ENCODE results near the gene UBA52.
"Not testable (repeated sequence)": the region's sequence is repeated elsewhere in the genome, so short reads cannot be mapped to it uniquely, and the experiment has no call there.

UBA52 gene

DNA sequence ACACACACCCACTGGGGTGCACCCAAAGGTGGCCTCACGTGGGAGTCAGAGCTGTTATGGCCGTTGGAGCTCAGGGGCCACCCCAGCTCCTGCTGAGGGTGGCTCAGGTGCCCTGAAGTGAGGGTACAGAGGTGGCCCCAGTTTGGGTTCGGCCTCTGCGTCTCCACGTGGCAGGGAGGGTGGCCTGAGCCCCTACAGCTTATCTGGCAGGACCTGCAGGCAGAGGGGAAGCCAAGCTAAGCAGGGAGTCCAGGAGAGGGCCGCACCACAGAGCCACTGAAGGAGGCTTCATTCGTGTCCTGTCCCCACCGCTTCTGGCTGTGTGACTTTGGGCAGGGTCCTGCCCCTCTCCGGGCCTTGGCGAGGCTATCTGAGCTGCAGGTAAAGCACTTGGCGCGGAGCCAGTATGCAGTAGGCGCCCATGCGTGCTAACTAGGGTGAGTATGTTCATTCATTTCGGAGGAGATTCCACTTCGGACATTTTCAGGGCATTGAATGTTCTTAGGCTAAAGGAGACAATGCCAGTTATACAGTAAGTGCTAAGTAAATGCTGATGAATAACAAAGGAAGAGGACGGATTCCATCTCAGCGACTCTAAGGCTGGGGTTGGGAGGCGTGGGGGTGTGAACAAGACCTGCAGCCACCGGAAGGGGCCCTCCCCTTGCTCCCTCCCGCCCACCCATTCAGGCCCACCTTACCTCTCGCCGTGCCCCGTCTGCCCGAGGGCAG, 21.9 kb downstream of the UBA52 start:
- DNase-seq = no peak

DNA sequence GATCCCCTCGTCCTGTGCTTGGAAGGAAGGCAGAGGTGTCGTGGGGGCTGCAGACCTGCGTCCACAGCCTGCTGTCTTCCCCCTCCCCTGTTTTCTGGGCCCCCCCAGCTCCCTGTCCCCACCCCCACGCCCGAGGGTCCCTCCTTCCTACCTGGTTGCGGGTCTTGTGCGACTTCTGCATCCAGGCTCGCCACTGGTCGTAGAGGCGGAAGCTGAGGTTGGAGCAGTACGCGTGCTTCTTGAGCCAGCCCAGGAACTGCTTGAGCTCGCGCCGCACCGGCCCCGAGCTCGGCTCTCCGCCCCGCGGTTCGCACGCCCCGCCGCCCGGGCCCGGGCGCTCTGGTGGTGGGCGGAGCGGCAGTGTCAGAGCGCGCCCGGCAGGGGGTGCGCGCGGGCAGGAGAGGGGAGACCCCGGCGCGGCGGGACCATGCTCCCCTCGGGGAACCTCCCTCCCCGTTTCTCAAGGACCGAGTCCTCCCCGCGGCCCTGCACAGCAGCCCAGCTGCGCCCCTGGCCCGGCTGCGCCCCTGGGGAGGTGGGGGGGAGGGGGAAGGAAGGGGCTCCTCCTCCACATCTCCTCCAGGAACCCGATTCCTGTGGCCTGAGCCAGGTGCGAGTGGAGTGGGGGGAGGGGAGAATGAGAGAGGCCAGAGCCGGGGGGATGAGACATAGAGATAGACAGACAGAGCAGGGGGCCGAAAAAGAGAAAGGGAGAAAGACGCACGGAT, 22.6 kb downstream of the UBA52 start:
- peak; percentile 82 for DNase-seq

DNA sequence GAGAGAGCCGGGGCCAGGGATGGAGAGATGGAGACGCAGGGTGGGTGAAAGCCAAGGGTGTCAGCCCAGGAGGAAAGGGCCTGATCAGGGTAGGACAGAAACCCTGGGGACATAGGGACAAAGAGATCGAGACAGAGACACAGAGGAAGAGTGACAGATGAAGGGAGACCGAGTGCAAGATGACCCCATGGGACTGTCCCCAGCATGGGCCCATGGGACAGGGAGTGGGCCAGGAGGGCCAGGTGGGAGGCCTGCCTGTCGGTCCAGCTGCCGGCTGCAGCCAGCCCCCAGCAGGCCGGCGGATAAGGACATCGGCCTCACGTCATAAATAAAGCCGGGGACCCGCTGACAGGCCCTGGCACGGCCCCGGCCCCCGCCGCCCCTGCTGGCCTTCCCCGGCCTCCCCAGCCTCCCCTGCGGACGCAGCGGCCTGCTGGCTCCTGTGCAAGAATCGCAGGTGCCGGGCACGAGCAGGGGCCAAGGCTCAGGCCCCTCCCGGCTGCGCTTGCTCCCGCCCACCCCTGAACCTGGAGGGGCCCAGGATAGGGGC, 23.2 kb downstream of the UBA52 start:
- DNase-seq = no peak

DNA sequence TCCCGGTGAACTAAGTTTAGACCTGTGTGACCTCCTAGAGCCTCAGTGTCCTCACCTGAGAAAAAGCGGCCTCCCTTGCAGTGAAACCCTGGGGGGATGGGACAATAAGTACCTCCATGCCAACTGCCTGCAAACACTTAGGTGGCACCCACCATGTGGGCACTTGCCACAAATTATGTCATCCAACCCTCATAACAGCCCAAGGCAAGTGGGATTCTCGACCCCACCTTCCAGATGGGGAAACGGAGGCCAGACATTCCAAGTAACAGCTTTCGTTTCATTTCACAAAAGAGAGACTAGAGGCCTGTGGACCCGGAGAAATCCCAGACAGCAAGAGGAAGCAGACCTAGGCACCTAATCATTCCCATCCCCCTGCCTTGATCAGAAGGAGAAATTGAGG, 23.8 kb downstream of the UBA52 start:
- DNase-seq = no peak

DNA sequence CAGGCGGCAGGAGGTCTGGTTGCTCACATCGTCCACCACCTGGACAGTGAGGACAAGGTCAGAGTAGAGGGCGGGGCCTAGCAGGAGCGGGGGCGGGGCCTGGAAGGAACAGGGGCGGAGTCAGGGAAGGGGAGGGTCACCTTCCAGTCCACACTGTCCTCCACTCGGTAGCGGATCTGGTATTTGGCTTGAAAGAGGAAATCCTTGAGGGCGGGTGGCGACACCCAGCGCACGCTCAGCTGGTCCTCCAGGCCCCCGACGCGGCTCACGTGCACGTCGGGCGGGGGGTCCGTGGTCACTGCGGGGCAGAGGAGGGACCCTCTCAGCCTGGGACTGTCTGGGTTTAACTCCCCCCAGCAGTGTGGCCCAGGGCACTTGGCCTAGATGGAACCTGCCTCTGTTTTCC, 25.1 kb downstream of the UBA52 start:
- DNase-seq = no peak

DNA sequence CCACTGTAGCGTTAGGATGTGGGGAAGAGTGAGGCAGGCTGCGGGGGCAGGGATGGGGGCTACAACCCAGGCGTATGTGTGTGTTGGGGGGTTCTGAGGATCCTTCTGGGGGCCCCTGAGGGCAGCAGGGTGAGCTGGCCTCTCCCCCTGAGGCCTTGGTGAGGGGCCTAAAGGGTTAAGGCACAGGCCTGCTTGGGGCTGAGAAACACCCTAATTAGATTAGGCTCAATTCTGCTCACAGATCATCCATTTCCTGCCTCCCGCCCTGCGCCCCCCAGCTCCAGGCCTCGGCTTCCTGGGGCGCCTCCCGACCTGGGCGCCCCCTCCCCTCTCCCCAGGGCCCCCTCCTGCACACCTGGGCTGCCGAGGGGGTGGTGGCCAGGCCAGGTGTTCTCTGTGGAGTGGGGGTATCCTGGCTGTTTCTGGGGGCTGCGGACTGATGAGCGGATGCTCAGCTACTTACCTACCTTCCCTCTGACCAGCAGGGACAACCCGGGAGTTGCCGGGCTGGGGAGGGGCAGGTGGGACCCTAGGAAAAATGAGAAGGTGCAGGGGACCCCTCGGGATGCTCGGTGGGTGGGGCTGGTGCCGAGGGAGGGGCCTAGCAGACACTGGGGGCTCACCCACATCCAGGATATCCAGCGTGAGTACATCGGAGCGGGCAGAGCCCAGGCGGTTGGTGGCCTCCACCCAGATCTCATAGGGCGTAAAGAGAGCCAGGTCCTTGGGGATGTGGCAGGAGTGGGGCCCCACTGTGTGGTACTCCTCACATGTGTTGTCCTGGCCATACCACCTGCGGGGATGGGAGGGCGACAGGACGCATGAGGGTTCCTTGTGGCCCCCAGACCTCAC, 26.4 kb downstream of the UBA52 start:
- DNase-seq = no peak

DNA sequence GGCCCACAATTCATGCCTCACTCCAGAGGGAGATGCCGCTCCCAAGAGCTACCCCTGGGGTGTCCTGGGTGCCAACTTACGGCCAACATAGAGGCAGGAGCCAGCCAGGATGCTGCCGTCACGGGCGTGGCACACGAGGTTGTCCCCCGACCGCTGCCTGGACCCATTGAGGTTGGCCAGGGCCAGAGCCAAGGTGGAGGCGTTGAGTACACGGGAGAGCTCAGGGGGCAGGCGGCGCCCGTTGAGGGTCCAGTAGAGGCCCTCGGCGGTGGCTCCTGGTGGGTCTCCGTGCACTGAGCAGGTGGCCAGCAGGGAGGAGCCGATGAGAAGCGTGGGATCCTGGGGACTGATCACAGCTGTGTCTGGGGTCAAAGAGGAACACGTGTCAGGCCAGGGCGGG, 27.8 kb downstream of the UBA52 start:
- DNase-seq = no peak

DNA sequence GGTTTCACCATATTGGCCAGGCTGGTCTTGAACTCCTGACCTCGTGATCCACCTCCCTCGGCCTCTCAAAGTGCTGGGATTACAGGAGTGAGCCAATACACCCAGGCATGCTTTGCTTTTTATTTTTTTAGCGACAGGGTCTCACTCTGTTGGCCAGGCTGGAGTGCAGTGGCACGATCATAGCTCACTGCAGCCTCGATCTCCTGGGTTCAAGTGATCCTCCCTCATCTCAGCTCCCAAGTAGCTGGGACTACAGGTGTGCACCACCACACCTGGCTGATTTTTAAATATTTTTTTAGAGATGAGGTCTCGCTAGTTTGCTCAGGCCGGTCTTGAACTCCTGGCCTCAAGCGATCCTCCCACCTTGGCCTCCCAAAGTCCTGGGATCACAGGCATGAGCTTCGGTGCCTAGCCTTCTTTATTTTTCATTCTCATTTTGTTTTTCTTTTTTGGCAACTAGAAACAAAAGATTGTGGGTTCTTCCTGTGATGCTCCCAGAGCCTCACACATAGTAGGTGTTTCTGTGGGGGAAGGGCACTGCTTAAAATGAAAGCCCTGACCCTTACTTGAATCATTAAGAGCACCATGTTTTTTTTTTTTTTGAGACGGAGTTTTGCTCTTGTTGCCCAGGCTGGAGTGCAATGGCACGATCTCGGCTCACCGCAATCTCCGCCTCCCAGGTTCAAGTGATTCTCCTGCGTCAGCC, 29.2 kb downstream of the UBA52 start:
- not testable (repeated sequence) for DNase-seq

DNA sequence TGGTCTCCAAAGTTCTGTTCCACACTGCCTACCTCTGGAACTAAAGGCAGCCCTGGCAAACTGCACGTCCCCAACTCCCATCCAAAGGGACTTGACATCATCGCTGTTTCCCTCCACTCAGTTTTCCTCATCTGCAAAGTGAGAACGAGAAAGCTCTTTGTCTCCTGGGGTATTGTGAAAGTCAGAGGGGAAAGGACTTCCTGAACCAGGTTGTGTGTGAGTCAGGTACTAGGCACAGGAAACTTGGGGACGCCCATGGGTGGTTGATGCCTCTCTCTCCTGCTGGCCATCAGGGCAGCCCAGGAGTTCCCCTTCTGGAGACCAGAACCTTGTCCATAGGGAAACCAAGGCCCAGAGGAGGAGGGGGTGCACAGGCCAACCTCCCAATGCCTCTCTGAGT, 30.2 kb downstream of the UBA52 start:
- no peak for DNase-seq

DNA sequence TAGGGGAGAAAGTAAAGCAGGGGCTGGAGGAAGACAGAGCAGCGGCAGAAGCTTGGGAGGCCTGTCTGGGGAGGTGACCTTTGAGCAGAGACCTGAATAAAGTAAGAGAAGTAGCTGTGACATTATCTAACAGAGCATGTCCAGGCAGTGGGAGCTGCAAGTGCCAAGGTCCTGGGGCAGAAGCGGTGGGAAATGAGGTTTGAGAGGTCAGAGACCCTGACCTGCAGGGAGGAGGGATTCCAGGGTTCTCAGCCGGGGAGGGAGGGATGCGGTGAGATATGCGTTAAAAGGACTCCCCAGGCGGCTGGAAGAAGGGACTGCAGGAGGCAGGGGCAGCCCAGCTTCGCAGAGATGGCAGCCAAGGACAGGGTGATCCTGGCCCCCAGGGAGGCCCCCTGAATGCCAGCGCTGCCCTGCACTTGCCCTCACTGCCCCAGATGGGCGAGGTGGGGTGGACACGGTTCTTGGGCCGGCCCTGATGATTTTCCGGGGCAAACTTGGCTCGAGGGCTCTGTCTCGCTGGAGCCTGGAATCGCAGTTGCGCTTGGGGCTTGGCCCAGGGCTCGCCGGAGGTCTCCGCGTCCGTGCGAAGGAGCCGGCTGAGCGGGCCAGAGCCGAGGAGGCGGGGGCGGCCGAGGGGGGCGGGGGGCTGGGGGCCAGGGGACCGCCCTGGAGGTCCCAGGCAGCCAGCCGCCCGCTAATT, 31.7 kb downstream of the UBA52 start:
- no peak for DNase-seq

DNA sequence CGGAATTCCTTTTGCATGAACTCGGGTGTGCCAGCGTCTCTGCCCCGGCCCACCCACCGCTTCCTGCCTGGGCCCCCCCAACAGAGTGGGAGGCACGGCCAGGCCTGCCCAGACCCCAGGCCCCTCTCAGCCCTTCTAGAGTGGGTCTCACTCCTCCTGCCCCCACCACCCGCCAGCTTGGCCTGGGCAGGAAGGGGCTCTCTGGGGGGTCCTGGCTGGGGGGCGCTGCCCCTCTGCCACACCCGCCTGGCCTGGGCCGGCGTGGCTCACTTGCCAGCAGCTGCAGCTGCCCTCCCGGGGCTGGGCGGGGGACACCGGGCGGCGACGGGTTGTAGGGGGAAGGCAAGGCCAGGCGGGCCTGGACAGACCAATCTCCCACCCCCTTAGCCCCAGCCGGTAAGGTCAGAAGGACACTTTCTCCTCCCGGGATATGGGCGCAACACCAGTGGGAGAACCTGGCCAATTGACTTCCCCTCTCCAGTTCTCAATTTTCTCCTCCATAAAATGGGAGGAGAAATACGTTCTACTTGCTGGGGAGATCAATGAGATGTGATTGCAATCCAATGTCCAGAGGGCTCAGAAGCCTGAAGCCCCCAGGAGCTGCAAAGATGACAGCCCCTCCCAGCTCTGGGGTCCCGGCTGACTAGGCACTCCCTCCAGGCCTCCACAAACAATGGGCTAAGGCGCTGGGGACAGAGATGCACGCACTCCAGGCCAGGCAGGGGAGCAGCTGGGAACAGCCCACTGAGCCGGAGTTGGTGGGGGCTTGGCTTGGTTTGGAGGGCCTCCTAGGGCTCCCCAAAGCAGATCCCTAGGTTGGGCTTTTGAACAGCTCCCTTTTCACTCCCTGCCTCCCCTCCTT, 32.5 kb downstream of the UBA52 start:
- DNase-seq = no peak

DNA sequence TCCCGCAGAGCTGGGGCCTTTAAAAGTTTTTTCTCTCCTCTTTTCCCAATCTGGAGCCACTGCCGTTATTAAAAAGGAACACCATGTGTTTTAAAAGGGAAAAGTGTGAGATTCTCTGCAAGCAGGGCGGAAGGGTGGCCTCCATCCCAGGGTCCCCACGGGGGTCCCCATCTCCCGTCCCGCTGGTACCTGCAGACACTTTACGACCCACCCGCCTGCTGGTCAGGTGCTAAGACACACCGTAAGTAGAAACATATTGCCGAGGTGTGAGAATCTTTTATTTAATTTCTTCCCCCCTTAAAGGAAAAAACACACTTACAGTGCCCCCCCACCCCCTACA, 33.1 kb downstream of the UBA52 start:
- DNase-seq = no peak

DNA sequence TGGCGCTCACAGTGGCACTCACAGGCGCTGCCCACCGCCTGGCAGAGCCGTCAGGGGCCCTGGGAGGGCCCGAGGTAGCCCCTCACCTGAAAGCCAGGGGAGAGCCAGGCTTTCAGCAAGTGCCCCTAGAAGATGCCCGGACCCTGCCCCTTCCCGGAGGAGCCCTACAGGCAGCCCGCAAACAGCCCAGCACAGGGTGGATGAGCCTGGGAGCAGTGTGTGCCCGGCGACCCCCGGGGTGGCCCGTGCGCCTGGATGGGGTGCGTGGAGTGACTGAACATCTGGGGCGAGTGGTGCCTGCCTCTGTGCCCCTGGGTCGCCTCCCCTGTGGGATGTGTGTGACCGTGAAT, 33.5 kb downstream of the UBA52 start:
- no peak for DNase-seq

DNA sequence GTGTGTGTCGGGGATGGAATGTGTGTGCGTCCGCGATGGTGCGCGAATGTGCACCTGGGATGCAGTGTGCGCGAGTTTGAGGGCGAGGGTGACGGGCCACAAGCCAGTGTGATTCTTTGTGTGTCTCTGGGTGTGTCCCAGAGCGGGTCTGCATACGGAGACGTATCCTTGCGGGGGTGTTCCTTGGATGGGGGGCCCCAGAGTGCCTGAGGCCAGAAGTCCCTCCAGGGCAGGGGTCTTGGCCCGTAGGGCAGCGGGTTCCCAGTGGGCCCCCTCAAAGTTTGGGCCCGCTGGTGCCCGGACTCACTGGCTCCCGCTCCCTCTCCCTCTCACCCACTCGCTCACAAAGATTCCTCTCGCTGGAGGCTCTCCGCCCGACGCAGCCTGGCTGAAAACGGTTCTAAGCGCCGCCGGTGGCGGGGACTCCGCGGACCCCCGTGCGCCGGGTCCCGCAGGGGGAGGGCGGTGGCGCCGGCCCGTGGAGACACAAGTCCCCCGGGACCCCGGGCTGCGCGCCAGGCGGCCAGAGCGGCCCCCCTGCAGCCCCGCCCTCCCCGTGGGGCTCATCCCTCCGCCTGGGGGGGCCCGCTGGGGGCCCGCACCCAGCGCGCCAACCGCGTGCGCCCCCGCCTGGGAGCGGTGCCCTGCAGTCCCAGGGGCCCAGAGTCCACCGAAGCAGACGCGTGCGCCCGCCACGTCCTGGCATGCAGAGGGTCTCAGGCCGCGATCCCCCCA, 34.1 kb downstream of the UBA52 start:
- DNase-seq = no peak

DNA sequence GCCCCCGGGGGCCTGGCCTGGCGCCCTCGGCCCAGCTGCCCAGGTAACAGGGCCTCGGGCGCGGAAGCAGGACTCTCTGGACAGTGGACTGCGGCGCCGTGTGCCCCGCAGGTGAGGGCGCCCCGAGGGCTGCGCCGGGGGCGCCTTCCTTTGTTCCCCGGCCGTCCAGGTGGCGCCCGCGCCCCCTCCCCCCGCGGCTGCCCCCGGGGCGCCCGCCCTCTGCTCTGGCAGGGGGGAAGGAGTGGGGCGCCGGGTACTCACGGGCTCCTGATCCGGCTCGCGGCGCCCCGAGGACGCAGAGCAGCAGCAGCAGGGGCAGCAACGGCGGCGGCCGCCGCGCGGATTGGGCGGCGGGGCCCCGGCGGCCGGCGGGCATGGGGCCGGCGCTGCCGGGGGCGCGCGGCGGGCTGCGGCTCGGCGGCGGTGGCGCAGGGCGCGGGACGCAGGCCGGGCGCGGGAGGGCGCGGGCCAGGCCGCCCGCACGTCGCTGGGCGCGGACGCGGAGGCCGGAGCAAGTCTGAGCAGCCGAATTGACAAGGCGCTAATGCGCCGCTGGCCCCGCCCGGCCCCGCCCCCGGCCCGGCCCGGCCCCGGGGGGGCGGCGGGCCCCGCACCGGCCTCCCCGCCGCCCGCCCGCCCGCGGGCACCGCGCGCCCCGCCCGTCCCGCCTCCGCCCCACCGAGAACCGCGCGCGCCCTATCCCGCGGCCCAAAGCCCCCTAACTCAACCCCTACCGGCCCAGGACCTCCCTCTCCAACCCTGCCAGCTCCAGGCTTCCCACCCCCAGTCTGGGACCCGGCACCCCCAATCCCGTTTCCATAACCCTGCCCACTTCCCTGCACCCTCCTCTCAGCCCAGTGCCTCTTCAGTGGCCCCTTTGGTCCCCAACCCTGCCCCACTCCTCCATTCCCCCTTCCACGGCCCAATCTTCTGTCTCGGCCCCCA, 34.9 kb downstream of the UBA52 start, which contains the start of gene CRLF1:
Gene CRLF1, minus strand, starts transcription at position 519 of the 945 bp plus-strand sequence. Its CDS starts 143 bp downstream, at position 376.
- DNase-seq = no peak

DNA sequence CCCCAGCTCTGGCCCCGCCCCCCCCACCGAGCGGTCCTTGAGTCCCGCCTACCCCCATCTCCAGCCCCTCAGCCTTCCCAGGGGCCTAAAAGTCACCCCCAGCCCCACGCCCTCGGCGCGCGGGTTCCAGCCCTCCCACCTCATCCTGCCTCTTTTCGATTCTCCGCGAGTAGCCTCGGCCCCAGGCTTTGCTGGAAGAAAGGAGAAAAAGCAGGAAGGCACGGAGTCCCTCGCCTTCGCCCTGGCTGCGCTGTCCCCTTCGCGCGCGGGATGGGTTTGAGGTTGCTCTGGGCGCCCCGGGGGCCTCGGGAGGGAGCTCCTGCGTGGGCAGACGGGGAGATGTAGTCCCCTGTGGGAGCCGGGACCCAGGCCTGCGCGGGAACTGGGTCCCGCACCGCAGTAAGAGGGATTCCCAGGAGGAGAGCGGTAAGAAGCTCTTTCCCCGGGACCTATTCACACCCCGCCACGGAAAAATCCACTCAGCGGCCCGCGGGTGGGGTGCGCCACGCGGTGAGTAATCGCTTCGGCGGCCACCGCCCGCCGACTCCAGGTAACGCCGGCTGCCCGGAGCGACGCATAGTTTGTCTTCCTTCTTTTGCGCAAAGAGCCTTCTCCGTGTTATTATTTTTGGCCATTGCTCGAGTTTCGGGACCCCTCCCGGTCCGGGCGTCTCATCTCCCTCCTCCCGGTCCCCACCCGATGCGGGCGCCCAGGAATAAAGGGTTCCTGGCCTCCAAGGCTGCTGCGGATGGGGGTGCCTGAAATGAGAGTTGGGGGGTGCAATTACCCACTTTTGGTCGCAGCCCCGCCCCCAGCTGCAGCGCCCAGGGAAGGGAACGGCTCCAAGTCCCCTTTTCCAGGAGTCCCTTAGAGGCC, 35.8 kb downstream of the UBA52 start:
- no peak for DNase-seq

DNA sequence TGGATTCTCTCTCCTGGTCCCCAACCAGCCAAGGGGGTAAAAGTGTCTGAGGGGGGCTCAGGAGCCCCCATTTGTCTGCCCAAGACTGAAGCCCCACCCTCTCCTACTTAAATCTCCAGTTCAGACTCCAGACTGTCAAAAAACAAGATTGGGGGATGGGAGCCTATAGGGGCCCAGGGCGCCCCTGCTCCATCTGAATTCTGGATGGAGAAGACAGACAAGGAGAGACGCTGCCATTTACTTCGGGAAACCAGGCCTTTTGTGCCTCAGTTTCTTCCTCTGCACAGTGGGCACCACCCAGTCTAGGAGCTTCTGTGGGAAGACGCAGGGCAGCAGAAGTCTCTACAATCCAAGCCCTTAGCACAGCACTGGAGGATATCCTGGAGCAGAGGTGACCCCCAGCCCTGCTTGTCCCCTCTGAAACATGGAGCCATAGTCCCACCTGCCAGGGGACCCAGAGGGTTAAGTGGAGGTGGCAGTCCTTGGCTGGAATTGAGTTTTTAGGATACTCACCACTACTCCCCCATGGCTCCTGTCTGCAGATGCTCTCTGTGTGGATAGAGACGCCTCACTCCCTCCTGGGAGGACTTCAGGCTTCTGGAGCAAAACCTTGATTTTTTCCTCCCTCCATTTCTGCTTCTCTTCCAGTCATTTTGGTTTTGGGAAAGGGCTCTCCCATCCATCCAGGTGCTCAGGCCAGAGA, 36.6 kb downstream of the UBA52 start:
- DNase-seq = no peak

Data from stimulated activated CD4-positive, alpha-beta T cell treated with anti-CD3 and anti-CD28 coated beads, Interleukin-15, amount 100 ng/mL, for 24 hours (primary cell).